SK-N-SH (cell line): Measurements from ENCODE around the gene KCND3.

Experiments
- CHD2 ChIP-seq: fragments of 150-350 bp; IDR thresholded peaks from 2 replicates; pipeline ENCODE4 v1.6.1; 2018; ENCODE audit warnings: low read length; ENCODE audit not compliant: partially characterized antibody
- CTCF ChIP-seq: fragments of 200-600 bp; sonication (generic); IDR thresholded peaks from 2 replicates; pipeline ENCODE4 v1.6.1; 2017; ENCODE audit warnings: antibody characterized with exemption, mild to moderate bottlenecking, moderate library complexity
- EP300 ChIP-seq, 2 experiments: IDR thresholded peaks; 2 replicates each; pipeline versions ENCODE4 v1.4.0 to v1.6.1; 2012; ENCODE audit warnings: borderline replicate concordance in 1 of 2, low read depth in 1 of 2, low read length in 1 of 2
- FOXJ3 ChIP-seq: sonication (generic); formaldehyde crosslinking; IDR thresholded peaks from 2 replicates; pipeline ENCODE4 v1.5.1; 2020; ENCODE audit warnings: mild to moderate bottlenecking, missing genetic modification reagents
- NFIC ChIP-seq: IDR thresholded peaks from 2 replicates; pipeline ENCODE4 v1.4.0; 2012; ENCODE audit warnings: borderline replicate concordance
- NRF1 ChIP-seq: IDR thresholded peaks from 2 replicates; pipeline ENCODE4 v1.6.1; 2012; ENCODE audit warnings: low read depth, mild to moderate bottlenecking, low read length
- PBX3 ChIP-seq: IDR thresholded peaks from 2 replicates; pipeline ENCODE4; 2012
- POLR2AphosphoS5 ChIP-seq: IDR thresholded peaks from 2 replicates; pipeline ENCODE4 v1.6.1; 2012; ENCODE audit warnings: low read depth, low read length
- RFX5 ChIP-seq: IDR thresholded peaks from 2 replicates; pipeline ENCODE4 v1.6.1; 2012; ENCODE audit warnings: mild to moderate bottlenecking, improper control_type of control experiment, low read length
- SIN3A ChIP-seq: IDR thresholded peaks from 2 replicates; pipeline ENCODE4 v1.6.1; 2012; ENCODE audit warnings: low read depth, mild to moderate bottlenecking, low read length, moderate library complexity, borderline replicate concordance
- TAF1 ChIP-seq: IDR thresholded peaks from 2 replicates; pipeline ENCODE4 v1.6.1; 2012; ENCODE audit warnings: low read depth, mild to moderate bottlenecking, low read length, moderate library complexity, borderline replicate concordance
- TCF12 ChIP-seq: IDR thresholded peaks from 2 replicates; pipeline ENCODE4 v1.4.0; 2012
- YY1 ChIP-seq: IDR thresholded peaks from 2 replicates; pipeline ENCODE4 v1.4.0; 2012; ENCODE audit warnings: low read depth, mild to moderate bottlenecking
- TF ChIP-seq, protein P1 (sequence below): IDR thresholded peaks from 2 replicates; pipeline ENCODE4 v1.6.1; 2012; ENCODE audit warnings: mild to moderate bottlenecking, low read depth, low read length, moderate library complexity

GRCh38 chr1:111879081-111879480 lies 110.4 kb downstream of the KCND3 start:
- TF ChIP-seq SIN3A = no peak
- no peak for TF ChIP-seq RFX5
- TF ChIP-seq CTCF = no peak
- TF ChIP-seq TAF1 = no peak
- TF ChIP-seq, protein P1, sequence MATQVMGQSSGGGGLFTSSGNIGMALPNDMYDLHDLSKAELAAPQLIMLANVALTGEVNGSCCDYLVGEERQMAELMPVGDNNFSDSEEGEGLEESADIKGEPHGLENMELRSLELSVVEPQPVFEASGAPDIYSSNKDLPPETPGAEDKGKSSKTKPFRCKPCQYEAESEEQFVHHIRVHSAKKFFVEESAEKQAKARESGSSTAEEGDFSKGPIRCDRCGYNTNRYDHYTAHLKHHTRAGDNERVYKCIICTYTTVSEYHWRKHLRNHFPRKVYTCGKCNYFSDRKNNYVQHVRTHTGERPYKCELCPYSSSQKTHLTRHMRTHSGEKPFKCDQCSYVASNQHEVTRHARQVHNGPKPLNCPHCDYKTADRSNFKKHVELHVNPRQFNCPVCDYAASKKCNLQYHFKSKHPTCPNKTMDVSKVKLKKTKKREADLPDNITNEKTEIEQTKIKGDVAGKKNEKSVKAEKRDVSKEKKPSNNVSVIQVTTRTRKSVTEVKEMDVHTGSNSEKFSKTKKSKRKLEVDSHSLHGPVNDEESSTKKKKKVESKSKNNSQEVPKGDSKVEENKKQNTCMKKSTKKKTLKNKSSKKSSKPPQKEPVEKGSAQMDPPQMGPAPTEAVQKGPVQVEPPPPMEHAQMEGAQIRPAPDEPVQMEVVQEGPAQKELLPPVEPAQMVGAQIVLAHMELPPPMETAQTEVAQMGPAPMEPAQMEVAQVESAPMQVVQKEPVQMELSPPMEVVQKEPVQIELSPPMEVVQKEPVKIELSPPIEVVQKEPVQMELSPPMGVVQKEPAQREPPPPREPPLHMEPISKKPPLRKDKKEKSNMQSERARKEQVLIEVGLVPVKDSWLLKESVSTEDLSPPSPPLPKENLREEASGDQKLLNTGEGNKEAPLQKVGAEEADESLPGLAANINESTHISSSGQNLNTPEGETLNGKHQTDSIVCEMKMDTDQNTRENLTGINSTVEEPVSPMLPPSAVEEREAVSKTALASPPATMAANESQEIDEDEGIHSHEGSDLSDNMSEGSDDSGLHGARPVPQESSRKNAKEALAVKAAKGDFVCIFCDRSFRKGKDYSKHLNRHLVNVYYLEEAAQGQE = no peak
- TF ChIP-seq NFIC = no peak
- no peak for TF ChIP-seq POLR2AphosphoS5
- no peak for TF ChIP-seq YY1
- TF ChIP-seq PBX3 = no peak
- no peak for TF ChIP-seq CHD2
- no peak for TF ChIP-seq EP300 (IDR thresholded peaks at IDR 0.05; ENCODE audit: borderline replicate concordance in 1 of 2, low read depth in 1 of 2, low read length in 1 of 2)
- no peak for TF ChIP-seq NRF1
- no peak for TF ChIP-seq FOXJ3 (CRISPR knock-in tag)
- TF ChIP-seq TCF12 = no peak
